ENCODE results near the gene SLC45A1. TPM values are rescaled to one million over a fixed set of nuclear protein-coding genes. Genes with fewer than 3 reads are reported as not detected.

Gene SLC45A1
- polyA plus RNA-seq, 1 donor (not counting 4 experiments of a cell fraction or from before 2014, with no cell fraction given) = 0.14 TPM

DNA sequence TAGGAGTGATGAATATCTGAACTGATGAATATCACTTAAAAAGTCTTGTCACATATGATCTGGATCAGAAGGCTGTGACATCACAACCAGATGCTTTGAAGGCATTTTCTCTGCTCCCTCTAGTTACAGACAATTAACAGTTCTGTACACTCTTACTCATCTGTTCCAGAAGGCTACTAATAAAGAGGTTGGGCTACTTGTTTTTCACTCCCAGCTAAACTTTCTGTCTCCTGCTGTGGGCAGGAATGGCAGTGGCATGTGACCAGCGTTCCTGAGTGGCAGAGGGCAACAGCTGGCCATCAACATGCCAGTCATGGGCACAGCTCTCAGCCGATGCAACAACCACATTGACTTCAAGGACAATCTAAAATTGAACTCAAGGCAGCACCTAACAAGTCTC, 66.7 kb downstream of the SLC45A1 start:
- dilution Hi-C loops (cut with MboI; ENCODE audit: extremely low pct_ligation_motif_present, low sequenced_read_pairs) = no loop called here
- Histone ChIP-seq H3K79me2 (ENCODE audit: control insufficient read depth, insufficient read depth, low read length) (peaks cover 19% of the 10 kb centered on the region), H3K9me1 (ENCODE audit: control insufficient read depth, extremely low read depth, insufficient read depth, low read length) (peaks cover 4% of the 10 kb centered on the region), H3K27ac (ENCODE audit: control insufficient read depth, insufficient read depth, low read length) (no peak overlapping the region), H3K9ac (ENCODE audit: control insufficient read depth, extremely low read depth, insufficient read depth, low read length) (no peak overlapping the region), H2AFZ (ENCODE audit: control insufficient read depth, low read length) (no peak overlapping the region), H3K36me3 (ENCODE audit: control insufficient read depth in 2 of 2, extremely low read depth in 1 of 2, insufficient read depth in 2 of 2, low read length in 2 of 2) (peaks cover under 1 to 5% of the 10 kb centered on the region in 2 experiments), H3K27me3 (ENCODE audit: control insufficient read depth, extremely low read depth, insufficient read depth, low read length) (no peaks in the 10 kb centered on the region), H4K20me1 (ENCODE audit: control insufficient read depth, extremely low read depth, insufficient read depth, low read length) (no peaks in the 10 kb centered on the region), H3K4me2 (ENCODE audit: control insufficient read depth, extremely low read depth, insufficient read depth, low read depth, low read length) (no peak overlapping the region), H3K4me3 (ENCODE audit: control insufficient read depth in 2 of 3, extremely low read depth in 1 of 3, insufficient read depth in 2 of 3, low read depth in 1 of 3, low read length in 3 of 3) (no peak overlapping the region), H3K9me3 (ENCODE audit: control insufficient read depth, low read depth, low read length) (no peaks in the 10 kb centered on the region), H3K4me1 (ENCODE audit: control insufficient read depth, extremely low read depth, insufficient read depth, low read length) (peaks cover 14% of the 10 kb centered on the region)
- DNase-seq (ENCODE audit: low read depth, low spot score) (no peak), FAIRE-seq (no peak)
- TF ChIP-seq EZH2 (IDR thresholded peaks at IDR 0.05; ENCODE audit: low read length) = no peak
- TF ChIP-seq, protein P1, sequence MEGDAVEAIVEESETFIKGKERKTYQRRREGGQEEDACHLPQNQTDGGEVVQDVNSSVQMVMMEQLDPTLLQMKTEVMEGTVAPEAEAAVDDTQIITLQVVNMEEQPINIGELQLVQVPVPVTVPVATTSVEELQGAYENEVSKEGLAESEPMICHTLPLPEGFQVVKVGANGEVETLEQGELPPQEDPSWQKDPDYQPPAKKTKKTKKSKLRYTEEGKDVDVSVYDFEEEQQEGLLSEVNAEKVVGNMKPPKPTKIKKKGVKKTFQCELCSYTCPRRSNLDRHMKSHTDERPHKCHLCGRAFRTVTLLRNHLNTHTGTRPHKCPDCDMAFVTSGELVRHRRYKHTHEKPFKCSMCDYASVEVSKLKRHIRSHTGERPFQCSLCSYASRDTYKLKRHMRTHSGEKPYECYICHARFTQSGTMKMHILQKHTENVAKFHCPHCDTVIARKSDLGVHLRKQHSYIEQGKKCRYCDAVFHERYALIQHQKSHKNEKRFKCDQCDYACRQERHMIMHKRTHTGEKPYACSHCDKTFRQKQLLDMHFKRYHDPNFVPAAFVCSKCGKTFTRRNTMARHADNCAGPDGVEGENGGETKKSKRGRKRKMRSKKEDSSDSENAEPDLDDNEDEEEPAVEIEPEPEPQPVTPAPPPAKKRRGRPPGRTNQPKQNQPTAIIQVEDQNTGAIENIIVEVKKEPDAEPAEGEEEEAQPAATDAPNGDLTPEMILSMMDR (optimal IDR thresholded peaks at IDR 0.05 in 1 of 3, IDR thresholded peaks at IDR 0.05 in 1 of 3, conservative IDR thresholded peaks at IDR 0.05 in 1 of 3; ENCODE audit: extremely low read depth in 1 of 3, insufficient read depth in 2 of 3, low read length in 3 of 3) = no peak

DNA sequence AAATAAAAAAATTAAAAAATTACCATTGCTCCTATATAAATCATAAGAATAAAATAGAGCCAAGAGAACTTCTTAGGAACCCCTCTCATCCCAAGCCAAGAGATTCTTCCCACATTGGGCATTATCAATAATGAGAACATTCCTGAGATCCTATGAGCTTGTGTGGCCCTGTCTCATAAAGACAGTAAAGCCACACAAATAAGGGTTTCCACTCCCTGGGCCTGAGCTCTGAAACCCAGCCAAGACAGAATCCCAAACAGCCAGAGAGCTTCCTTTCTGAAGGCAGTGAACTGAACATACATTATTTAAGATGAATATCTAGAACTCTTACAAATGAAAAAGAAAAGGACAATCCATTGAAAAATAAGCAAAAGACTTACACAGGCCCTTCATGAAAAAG, 68.3 kb downstream of the SLC45A1 start:
- Histone ChIP-seq H3K9me1 (ENCODE audit: control insufficient read depth, extremely low read depth, insufficient read depth, low read length) (peaks cover 4% of the 10 kb centered on the region), H3K27me3 (ENCODE audit: control insufficient read depth, extremely low read depth, insufficient read depth, low read length) (no peaks in the 10 kb centered on the region), H3K9ac (ENCODE audit: control insufficient read depth, extremely low read depth, insufficient read depth, low read length) (no peak overlapping the region), H2AFZ (ENCODE audit: control insufficient read depth, low read length) (no peak overlapping the region), H3K4me2 (ENCODE audit: control insufficient read depth, extremely low read depth, insufficient read depth, low read depth, low read length) (no peak overlapping the region), H3K79me2 (ENCODE audit: control insufficient read depth, insufficient read depth, low read length) (peaks cover 14% of the 10 kb centered on the region), H3K36me3 (ENCODE audit: control insufficient read depth in 2 of 2, extremely low read depth in 1 of 2, insufficient read depth in 2 of 2, low read length in 2 of 2) (peaks cover 3 to 5% of the 10 kb centered on the region in 2 experiments), H4K20me1 (ENCODE audit: control insufficient read depth, extremely low read depth, insufficient read depth, low read length) (no peaks in the 10 kb centered on the region), H3K4me3 (ENCODE audit: control insufficient read depth in 2 of 3, extremely low read depth in 1 of 3, insufficient read depth in 2 of 3, low read depth in 1 of 3, low read length in 3 of 3) (no peak overlapping the region), H3K27ac (ENCODE audit: control insufficient read depth, insufficient read depth, low read length) (no peak overlapping the region), H3K4me1 (ENCODE audit: control insufficient read depth, extremely low read depth, insufficient read depth, low read length) (peaks cover 14% of the 10 kb centered on the region), H3K9me3 (ENCODE audit: control insufficient read depth, low read depth, low read length) (no peaks in the 10 kb centered on the region)
- dilution Hi-C loops (cut with MboI; ENCODE audit: extremely low pct_ligation_motif_present, low sequenced_read_pairs) = no loop called here
- no peak for TF ChIP-seq EZH2 (IDR thresholded peaks at IDR 0.05; ENCODE audit: low read length)
- TF ChIP-seq, protein P1 (optimal IDR thresholded peaks at IDR 0.05 in 1 of 3, IDR thresholded peaks at IDR 0.05 in 1 of 3, conservative IDR thresholded peaks at IDR 0.05 in 1 of 3; ENCODE audit: extremely low read depth in 1 of 3, insufficient read depth in 2 of 3, low read length in 3 of 3) = no peak
- no peak for FAIRE-seq
- no peak for DNase-seq (ENCODE audit: low read depth, low spot score)
